IMR-90 (cell line): ENCODE results near the gene C19orf25. TPM values are rescaled to one million over a fixed set of nuclear protein-coding genes. Genes with fewer than 3 reads are reported as not detected.

ENCODE experiments used
- ATAC-seq: fragments of 200-7000 bp; cut with Tn5 transposase; 2 replicates; pipeline ENCODE4 v1.9.1; 2020; ENCODE audit warnings: low read depth, mild to moderate bottlenecking, moderate library complexity
- BruUV-seq: library from RNA; stranded (reverse); fragments of 400-500 nt; replicated peaks from 2 replicates; lab custom pipeline; 2021; lab: Mats Ljungman, UMichigan
- CTCF ChIA-PET: fragments of 300-600 bp; formaldehyde crosslinking; extraction: SDS; loops from one replicate; lab custom pipeline; 2021; ENCODE audit warnings: antibody characterized with exemption; lab: Yijun Ruan, JAX
- POLR2A ChIA-PET: fragments of 300-600 bp; sonication (Branson Sonifier 250); formaldehyde crosslinking; loops from one replicate; lab custom pipeline; 2022; ENCODE audit warnings: antibody characterized with exemption; ENCODE audit not compliant: unreplicated experiment; lab: Charles Lee
- DNase-seq: peaks from one replicate; pipeline ENCODE4 v3.0.0; 2013
- H2AFZ ChIP-seq: replicated peaks from 2 replicates; pipeline ENCODE3; 2013; ENCODE audit warnings: low read length, mild to moderate bottlenecking; ENCODE audit not compliant: poor library complexity
- H2AK5ac ChIP-seq: 2 replicates; pipeline ENCODE4 v1.6.1; 2013; ENCODE audit warnings: low read depth, low read length, inconsistent platforms
- H2AK9ac ChIP-seq: replicated peaks from 2 replicates; pipeline ENCODE3; 2013; ENCODE audit warnings: mild to moderate bottlenecking, low read depth, low read length, moderate library complexity; ENCODE audit not compliant: poor library complexity
- H2BK120ac ChIP-seq: 2 replicates; pipeline ENCODE4 v1.6.1; 2013; ENCODE audit warnings: low read depth, low read length, inconsistent platforms
- H2BK15ac ChIP-seq: 3 replicates; pipeline ENCODE4 v1.6.1; 2013; ENCODE audit warnings: low read depth, low read length, inconsistent platforms
- H2BK20ac ChIP-seq: 2 replicates; pipeline ENCODE4 v1.6.1; 2013; ENCODE audit warnings: low read depth, mild to moderate bottlenecking, inconsistent platforms, low read length, moderate library complexity
- H2BK5ac ChIP-seq: 2 replicates; pipeline ENCODE4 v1.6.1; 2013; ENCODE audit warnings: mild to moderate bottlenecking, low read depth, low read length, inconsistent platforms; ENCODE audit not compliant: poor library complexity, severe bottlenecking
- H3K14ac ChIP-seq: replicated peaks from 2 replicates; pipeline ENCODE4 v1.6.1; 2013; ENCODE audit warnings: low read depth, low read length, inconsistent platforms
- H3K18ac ChIP-seq: 2 replicates; pipeline ENCODE4 v1.6.1; 2013; ENCODE audit warnings: low read depth, low read length, control low read depth
- H3K23ac ChIP-seq: 2 replicates; pipeline ENCODE4 v1.6.1; 2013; ENCODE audit warnings: low read depth, low read length, inconsistent platforms
- H3K27ac ChIP-seq: 2 replicates; pipeline ENCODE4 v1.5.1; 2013; ENCODE audit warnings: mild to moderate bottlenecking, control low read depth, low read length; ENCODE audit not compliant: insufficient read depth
- H3K27me3 ChIP-seq: 2 replicates; pipeline ENCODE4 v1.6.1; 2013; ENCODE audit warnings: low read length; ENCODE audit not compliant: control insufficient read depth, insufficient read depth
- H3K36me3 ChIP-seq: 2 replicates; pipeline ENCODE4 v1.6.1; 2013; ENCODE audit warnings: low read length, mixed read lengths; ENCODE audit not compliant: control insufficient read depth, insufficient read depth
- H3K4ac ChIP-seq: 2 replicates; pipeline ENCODE4 v1.6.1; 2013; ENCODE audit warnings: low read depth, low read length, inconsistent platforms
- H3K4me1 ChIP-seq: 2 replicates; pipeline ENCODE4 v1.6.1; 2013; ENCODE audit warnings: low read length, mixed read lengths; ENCODE audit not compliant: control insufficient read depth, insufficient read depth
- H3K4me2 ChIP-seq: 2 replicates; pipeline ENCODE4 v1.6.1; 2013; ENCODE audit warnings: low read depth, mild to moderate bottlenecking, control low read depth, low read length, moderate library complexity
- H3K4me3 ChIP-seq: 2 replicates; pipeline ENCODE4 v1.5.1; 2013; ENCODE audit warnings: low read depth, mild to moderate bottlenecking, control low read depth, low read length, moderate library complexity; ENCODE audit not compliant: insufficient read depth
- H3K56ac ChIP-seq: 2 replicates; pipeline ENCODE4 v1.6.1; 2013; ENCODE audit warnings: low read length, inconsistent platforms; ENCODE audit not compliant: insufficient read depth; ENCODE audit errors: extremely low read depth
- H3K79me1 ChIP-seq, 2 experiments: 2 replicates each; pipeline ENCODE4 v1.6.1; 2013; ENCODE audit warnings: low read length in 2 of 2, inconsistent platforms in 1 of 2, low read depth in 1 of 2
- H3K9ac ChIP-seq: 2 replicates; pipeline ENCODE4 v1.6.1; 2013; ENCODE audit warnings: low read depth, low read length, control low read depth
- H3K9me1 ChIP-seq: 2 replicates; pipeline ENCODE4 v1.6.1; 2013; ENCODE audit warnings: low read length, inconsistent platforms; ENCODE audit not compliant: insufficient read depth
- H3K9me3 ChIP-seq: 2 replicates; pipeline ENCODE4 v1.6.1; 2013; ENCODE audit warnings: low read length; ENCODE audit not compliant: control insufficient read depth, insufficient read depth
- H4K20me1 ChIP-seq: 2 replicates; pipeline ENCODE4 v1.6.1; 2013; ENCODE audit warnings: low read length, inconsistent platforms; ENCODE audit not compliant: insufficient read depth
- H4K5ac ChIP-seq: 2 replicates; pipeline ENCODE4 v1.6.1; 2013; ENCODE audit warnings: mild to moderate bottlenecking, low read depth, low read length, control low read depth
- H4K8ac ChIP-seq, 2 experiments: 2 replicates each; pipeline ENCODE4 v1.6.1; 2013; ENCODE audit warnings: low read depth in 2 of 2, low read length in 2 of 2, control low read depth in 1 of 2, inconsistent platforms in 1 of 2
- H4K91ac ChIP-seq: 2 replicates; pipeline ENCODE4 v1.6.1; 2013; ENCODE audit warnings: low read depth, low read length, inconsistent platforms; ENCODE audit not compliant: insufficient read depth
- BHLHE40 ChIP-seq: fragments of 150-350 bp; IDR thresholded peaks from 2 replicates; pipeline ENCODE4 v1.6.1; 2016; ENCODE audit warnings: mild to moderate bottlenecking, low read depth, low read length
- CEBPB ChIP-seq: IDR thresholded peaks from 2 replicates; pipeline ENCODE4 v1.6.1; 2012; ENCODE audit warnings: low read depth, low read length, improper control_type of control experiment
- CHD1 ChIP-seq: IDR thresholded peaks from 2 replicates; pipeline ENCODE4 v1.6.1; 2012; ENCODE audit warnings: low read depth, low read length, improper control_type of control experiment
- FOS ChIP-seq: fragments of 150-350 bp; IDR thresholded peaks from 2 replicates; pipeline ENCODE4 v1.6.1; 2016; ENCODE audit warnings: low read depth, low read length
- MAFK ChIP-seq: IDR thresholded peaks from 2 replicates; pipeline ENCODE4 v1.6.1; 2012; ENCODE audit warnings: low read depth, low read length, improper control_type of control experiment
- MAZ ChIP-seq: IDR thresholded peaks from 2 replicates; pipeline ENCODE4 v1.6.1; 2012; ENCODE audit warnings: low read depth, mild to moderate bottlenecking, low read length, improper control_type of control experiment, moderate library complexity, borderline replicate concordance
- MXI1 ChIP-seq: IDR thresholded peaks from 2 replicates; pipeline ENCODE4 v1.6.1; 2012; ENCODE audit warnings: low read depth, mild to moderate bottlenecking, low read length, moderate library complexity, borderline replicate concordance
- NFE2L2 ChIP-seq: fragments of 150-350 bp; IDR thresholded peaks from 2 replicates; pipeline ENCODE4 v1.6.1; 2016; ENCODE audit warnings: low read depth, mild to moderate bottlenecking, low read length
- POLR2A ChIP-seq: IDR thresholded peaks from 2 replicates; pipeline ENCODE4 v1.6.1; 2012; ENCODE audit warnings: mild to moderate bottlenecking, low read depth, low read length
- RAD21 ChIP-seq: IDR thresholded peaks from 2 replicates; pipeline ENCODE4 v1.6.1; 2012; ENCODE audit warnings: low read length, improper control_type of control experiment
- RCOR1 ChIP-seq: IDR thresholded peaks from 2 replicates; pipeline ENCODE4 v1.6.1; 2012; ENCODE audit warnings: mild to moderate bottlenecking, low read length, improper control_type of control experiment; ENCODE audit not compliant: insufficient replicate concordance
- RFX5 ChIP-seq: IDR thresholded peaks from 2 replicates; pipeline ENCODE4 v1.8.0; 2012; ENCODE audit warnings: low read depth, mild to moderate bottlenecking, low read length, moderate library complexity
- SMC3 ChIP-seq: fragments of 150-350 bp; IDR thresholded peaks from 2 replicates; pipeline ENCODE4 v1.6.1; 2016; ENCODE audit warnings: low read depth, mild to moderate bottlenecking, antibody characterized with exemption, low read length, moderate library complexity
- WGBS, 2 experiments: methylation state at CpG; one replicate each; pipeline versions ENCODE4 v1.1.5 to v1.1.7; 2013; ENCODE audit warnings: missing lambda C conversion rate in 2 of 2; ENCODE audit not compliant: insufficient read length in 1 of 2; ENCODE audit errors: extremely low coverage in 2 of 2; 5-methylcytosine and 5-hydroxymethylcytosine counted together
- dilution Hi-C: fragments of 300-500 bp; cut with HindIII; formaldehyde crosslinking; loops from one replicate; pipeline ENCODE4 v1.14.3; 2018; ENCODE audit warnings: low sequenced_read_pairs; ENCODE audit not compliant: unreplicated experiment
- in situ Hi-C: fragments of 300-500 bp; cut with MboI; formaldehyde crosslinking; loops from 3 replicates; pipeline ENCODE4 v1.14.3; 2019; ENCODE audit warnings: low sequenced_read_pairs, inconsistent platforms, mixed read lengths
- intact Hi-C: fragments of 100-400 bp; cut with micrococcal nuclease; formaldehyde crosslinking; loops from 2 replicates; pipeline ENCODE4 v1.10.0; 2022
- polyA plus RNA-seq, 3 experiments: library from polyadenylated mRNA; depleted of rRNA; stranded (reverse); fragments of >200 nt; gene quantifications; 2 replicates each; pipeline ENCODE4 v1.2.3, GENCODE V29; 2012; ENCODE audit warnings: low replicate concordance in 1 of 3
- total RNA-seq: library from RNA; depleted of rRNA; stranded (reverse); fragments of >200 nt; gene quantifications from 2 replicates; pipeline ENCODE4 v1.2.3, GENCODE V29; 2012
- TF ChIP-seq, protein P1 (sequence below): fragments of 150-350 bp; IDR thresholded peaks from 2 replicates; pipeline ENCODE4 v1.6.1; 2016; ENCODE audit warnings: low read depth, mild to moderate bottlenecking, low read length, moderate library complexity, borderline replicate concordance
- TF ChIP-seq, protein P2 (sequence below): fragments of 150-350 bp; IDR thresholded peaks from 2 replicates; pipeline ENCODE4 v1.6.1; 2017; ENCODE audit warnings: mild to moderate bottlenecking, antibody characterized with exemption, low read length, low read depth
- TF ChIP-seq, protein P3 (sequence below): conservative IDR thresholded peaks from 2 replicates; pipeline ENCODE4 v1.5.1; 2012; ENCODE audit warnings: mild to moderate bottlenecking, low read depth, low read length, improper control_type of control experiment

Gene C19orf25
- total and polyA plus RNA-seq, 2 of the 4 experiments (the other 2 are of a cell fraction) = 10.4 to 34.9 TPM

DNA sequence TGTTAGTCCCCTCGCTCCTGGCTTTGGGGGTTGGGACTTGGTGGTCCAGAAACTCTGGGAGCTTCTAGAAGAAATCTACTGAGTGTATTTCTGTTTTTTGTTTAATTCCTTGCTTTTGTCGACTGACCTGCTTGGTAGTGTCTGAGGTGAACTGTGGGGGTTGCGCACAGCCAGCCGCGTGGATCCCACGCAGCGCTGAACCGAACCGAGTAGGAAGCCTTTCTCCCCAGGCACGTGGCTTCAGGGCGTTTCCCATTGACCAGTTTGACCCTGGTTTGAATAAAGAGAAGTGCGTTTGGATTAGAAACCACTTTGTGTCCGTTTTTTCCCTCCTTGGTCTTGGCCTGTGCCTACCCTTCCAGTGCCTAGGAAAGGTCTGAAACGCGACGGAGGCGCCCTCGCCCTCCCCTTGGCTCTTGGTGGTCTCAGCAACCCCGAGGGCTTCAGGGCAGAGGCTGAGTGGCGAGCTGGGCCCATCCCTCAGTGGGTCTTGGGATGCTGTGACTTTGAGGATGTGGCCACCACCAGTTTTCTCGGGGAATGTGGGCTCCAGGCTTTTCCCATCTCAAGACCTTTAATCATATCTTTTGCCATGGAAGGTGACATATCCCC, 43.5 kb downstream of the C19orf25 start:
- H2BK15ac ChIP-seq = no peak overlapping the region
- H2AK5ac ChIP-seq = no peak overlapping the region
- no peaks in the 10 kb centered on the region for H3K27me3 ChIP-seq
- BruUV-seq = no TSS peak
- H4K8ac ChIP-seq = no peak overlapping the region
- H3K9me1 ChIP-seq = no peaks in the 10 kb centered on the region; the same call in 1 of the 2 replicates
- H3K9me3 ChIP-seq = no peaks in the 10 kb centered on the region
- H2AFZ ChIP-seq = no peak overlapping the region
- intact Hi-C loops = no loop called here
- H3K4me1 ChIP-seq = peaks cover 6% of the 10 kb centered on the region
- peaks cover 50% of the 10 kb centered on the region for H3K36me3 ChIP-seq
- no peak overlapping the region for H2BK20ac ChIP-seq
- ATAC-seq (no peak), DNase-seq (no peak)
- H4K5ac ChIP-seq = no peak overlapping the region
- no peak overlapping the region for H2BK5ac ChIP-seq
- H3K23ac ChIP-seq = no peak overlapping the region
- no peak overlapping the region for H3K56ac ChIP-seq
- dilution Hi-C loops = no loop called here
- POLR2A ChIA-PET = interaction anchor here (0.5 kb wide), 1 partner anchor 429 kb away, joined by 6 read pairs; no protein-coding TSS in a partner anchor
- peaks cover 31% of the 10 kb centered on the region for H4K20me1 ChIP-seq
- H4K91ac ChIP-seq = no peak overlapping the region
- H3K4me3 ChIP-seq = no peak overlapping the region
- H3K27ac ChIP-seq = no peak overlapping the region
- H3K4me2 ChIP-seq = no peak overlapping the region
- peaks cover 18 to 34% of the 10 kb centered on the region in 2 experiments for H3K79me1 ChIP-seq
- H3K18ac ChIP-seq = no peak overlapping the region
- no peak overlapping the region for H3K4ac ChIP-seq
- no peak overlapping the region for H3K9ac ChIP-seq
- in situ Hi-C loops = no loop called here
- WGBS, 2 experiments = 86% methylated on average over 9 of the region's 21 CpGs; no CpG with 5 or more reads in 1 of the 2 experiments
- H2BK120ac ChIP-seq = no peak overlapping the region
- CTCF ChIA-PET = no interaction called here
- H3K14ac ChIP-seq = no peak overlapping the region
- no peak overlapping the region for H2AK9ac ChIP-seq
- TF ChIP-seq SMC3 = no peak
- TF ChIP-seq POLR2A = no peak
- TF ChIP-seq FOS = no peak
- TF ChIP-seq, protein P1, sequence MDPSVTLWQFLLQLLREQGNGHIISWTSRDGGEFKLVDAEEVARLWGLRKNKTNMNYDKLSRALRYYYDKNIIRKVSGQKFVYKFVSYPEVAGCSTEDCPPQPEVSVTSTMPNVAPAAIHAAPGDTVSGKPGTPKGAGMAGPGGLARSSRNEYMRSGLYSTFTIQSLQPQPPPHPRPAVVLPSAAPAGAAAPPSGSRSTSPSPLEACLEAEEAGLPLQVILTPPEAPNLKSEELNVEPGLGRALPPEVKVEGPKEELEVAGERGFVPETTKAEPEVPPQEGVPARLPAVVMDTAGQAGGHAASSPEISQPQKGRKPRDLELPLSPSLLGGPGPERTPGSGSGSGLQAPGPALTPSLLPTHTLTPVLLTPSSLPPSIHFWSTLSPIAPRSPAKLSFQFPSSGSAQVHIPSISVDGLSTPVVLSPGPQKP = no peak
- TF ChIP-seq MXI1 = no peak
- TF ChIP-seq MAZ = no peak
- no peak for TF ChIP-seq NFE2L2
- no peak for TF ChIP-seq CHD1
- no peak for TF ChIP-seq RFX5
- TF ChIP-seq MAFK = no peak
- TF ChIP-seq, protein P2, sequence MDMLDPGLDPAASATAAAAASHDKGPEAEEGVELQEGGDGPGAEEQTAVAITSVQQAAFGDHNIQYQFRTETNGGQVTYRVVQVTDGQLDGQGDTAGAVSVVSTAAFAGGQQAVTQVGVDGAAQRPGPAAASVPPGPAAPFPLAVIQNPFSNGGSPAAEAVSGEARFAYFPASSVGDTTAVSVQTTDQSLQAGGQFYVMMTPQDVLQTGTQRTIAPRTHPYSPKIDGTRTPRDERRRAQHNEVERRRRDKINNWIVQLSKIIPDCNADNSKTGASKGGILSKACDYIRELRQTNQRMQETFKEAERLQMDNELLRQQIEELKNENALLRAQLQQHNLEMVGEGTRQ = no peak
- TF ChIP-seq CEBPB = no peak
- TF ChIP-seq, protein P3, sequence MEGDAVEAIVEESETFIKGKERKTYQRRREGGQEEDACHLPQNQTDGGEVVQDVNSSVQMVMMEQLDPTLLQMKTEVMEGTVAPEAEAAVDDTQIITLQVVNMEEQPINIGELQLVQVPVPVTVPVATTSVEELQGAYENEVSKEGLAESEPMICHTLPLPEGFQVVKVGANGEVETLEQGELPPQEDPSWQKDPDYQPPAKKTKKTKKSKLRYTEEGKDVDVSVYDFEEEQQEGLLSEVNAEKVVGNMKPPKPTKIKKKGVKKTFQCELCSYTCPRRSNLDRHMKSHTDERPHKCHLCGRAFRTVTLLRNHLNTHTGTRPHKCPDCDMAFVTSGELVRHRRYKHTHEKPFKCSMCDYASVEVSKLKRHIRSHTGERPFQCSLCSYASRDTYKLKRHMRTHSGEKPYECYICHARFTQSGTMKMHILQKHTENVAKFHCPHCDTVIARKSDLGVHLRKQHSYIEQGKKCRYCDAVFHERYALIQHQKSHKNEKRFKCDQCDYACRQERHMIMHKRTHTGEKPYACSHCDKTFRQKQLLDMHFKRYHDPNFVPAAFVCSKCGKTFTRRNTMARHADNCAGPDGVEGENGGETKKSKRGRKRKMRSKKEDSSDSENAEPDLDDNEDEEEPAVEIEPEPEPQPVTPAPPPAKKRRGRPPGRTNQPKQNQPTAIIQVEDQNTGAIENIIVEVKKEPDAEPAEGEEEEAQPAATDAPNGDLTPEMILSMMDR = no peak
- TF ChIP-seq BHLHE40 = no peak
- no peak for TF ChIP-seq RCOR1
- no peak for TF ChIP-seq RAD21
